GM19468 (cell line): Measurements from ENCODE around the gene MCAT.
A peak's percentile ranks its signal among the peaks of the same experiment; 100 is the strongest.

Experiments
- ATAC-seq: cut with Tn5 transposase; IDR thresholded peaks from one replicate; pipeline ENCODE4 v1.9.1; 2021; ENCODE audit warnings: mild to moderate bottlenecking, moderate library complexity, moderate number of reproducible peaks; ENCODE audit not compliant: unreplicated experiment; ENCODE audit errors: extremely low read depth

MCAT gene

DNA sequence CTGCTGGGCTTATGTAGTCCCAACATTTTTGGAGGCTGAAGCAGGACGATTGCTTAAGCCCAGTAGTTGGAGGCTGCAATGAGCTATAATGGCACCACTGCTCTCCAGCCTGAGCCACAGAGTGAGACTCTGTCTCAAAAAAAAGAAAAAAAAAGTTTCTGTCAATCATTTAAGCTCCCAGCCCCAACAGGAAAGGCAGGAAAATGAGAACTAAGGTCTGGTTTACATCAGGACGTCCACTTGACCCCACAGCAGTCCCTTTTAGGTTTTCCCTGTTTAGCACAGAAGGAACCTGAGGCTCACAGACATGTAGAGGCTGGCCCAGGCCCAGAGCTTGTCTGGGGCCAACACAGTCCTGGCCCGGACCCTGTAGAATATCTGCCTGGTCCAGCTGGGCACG is 44.8 kb downstream of the MCAT start:
- no peak for ATAC-seq

DNA sequence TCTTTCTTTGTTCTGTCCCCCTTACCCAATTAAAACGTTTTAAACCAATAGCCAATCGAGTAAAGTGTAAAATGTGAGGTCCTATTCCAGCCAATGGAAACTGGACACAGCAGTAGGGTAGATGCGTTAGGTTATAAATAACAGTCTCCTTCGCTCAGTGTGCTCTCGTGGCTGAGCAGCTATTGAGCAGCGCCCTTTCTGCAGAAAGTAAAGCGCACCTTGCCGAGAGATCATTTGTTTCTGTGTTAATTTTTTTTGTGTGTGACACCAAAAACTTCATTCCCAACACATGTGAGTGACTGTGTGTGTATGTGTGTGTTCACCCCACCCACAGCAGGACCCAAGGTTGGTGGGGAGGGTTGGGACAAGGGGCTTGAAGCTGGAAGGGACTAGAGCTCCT is 46.8 kb downstream of the MCAT start:
- no peak for ATAC-seq

DNA sequence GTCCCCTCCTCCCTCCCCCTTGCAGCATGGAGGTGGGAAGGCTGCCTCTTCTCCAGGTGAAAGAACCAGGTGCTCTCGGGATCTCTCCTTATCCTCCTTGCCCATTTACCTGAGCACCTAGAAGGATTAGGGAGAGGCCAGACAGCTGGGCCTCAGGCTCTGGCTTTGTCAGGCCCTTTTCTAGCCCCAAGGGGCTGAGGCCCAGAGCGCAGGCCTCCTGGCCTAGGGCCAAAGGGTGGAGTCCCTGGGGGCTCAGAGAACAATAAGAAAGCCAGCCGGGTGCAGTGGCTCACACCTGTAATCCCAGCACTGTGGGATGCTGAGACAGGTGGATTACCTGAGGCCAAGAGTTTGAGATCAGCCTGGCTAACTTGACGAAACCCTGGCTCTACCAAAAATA is 48.6 kb downstream of the MCAT start:
- ATAC-seq: no peak

DNA sequence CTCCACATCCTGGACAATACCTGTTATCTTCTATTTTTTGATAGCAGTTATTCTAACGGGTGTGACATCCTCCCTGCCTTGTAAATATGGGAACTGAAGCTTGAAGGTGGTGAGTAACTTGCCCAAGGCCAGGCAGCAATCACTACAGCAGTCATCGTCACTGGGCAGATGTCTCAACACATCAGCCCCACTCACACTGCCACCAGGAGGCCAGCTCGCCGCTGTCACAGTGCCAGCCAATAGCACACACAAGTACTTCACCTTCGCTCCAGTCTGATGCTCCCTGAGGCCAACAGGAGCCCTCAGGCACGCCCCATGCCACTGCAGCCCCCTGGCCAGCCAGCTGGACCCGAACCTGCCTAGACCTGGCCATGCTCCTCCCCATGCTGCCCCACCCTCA is 49.1 kb downstream of the MCAT start:
- ATAC-seq: no peak

DNA sequence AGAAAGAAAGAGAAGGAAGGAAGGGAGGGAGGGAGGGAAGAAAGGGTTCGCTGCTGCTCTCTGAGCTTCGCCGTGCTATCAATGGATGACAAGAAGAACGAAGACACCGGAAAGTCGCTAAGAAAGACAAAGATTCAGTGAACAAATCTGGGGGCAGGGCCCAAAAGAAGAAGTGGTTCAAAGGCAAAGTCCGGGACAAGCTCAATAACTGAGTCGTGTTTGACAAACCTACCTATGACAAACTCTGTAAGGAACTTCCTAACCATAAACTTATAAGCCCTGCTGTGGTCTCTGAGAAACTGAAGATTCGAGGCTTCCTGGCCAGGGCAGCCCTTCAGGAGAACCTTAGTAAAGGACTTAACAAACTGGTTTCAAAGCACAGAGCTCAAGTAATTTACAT is 51.1 kb downstream of the MCAT start:
- ATAC-seq: no peak

DNA sequence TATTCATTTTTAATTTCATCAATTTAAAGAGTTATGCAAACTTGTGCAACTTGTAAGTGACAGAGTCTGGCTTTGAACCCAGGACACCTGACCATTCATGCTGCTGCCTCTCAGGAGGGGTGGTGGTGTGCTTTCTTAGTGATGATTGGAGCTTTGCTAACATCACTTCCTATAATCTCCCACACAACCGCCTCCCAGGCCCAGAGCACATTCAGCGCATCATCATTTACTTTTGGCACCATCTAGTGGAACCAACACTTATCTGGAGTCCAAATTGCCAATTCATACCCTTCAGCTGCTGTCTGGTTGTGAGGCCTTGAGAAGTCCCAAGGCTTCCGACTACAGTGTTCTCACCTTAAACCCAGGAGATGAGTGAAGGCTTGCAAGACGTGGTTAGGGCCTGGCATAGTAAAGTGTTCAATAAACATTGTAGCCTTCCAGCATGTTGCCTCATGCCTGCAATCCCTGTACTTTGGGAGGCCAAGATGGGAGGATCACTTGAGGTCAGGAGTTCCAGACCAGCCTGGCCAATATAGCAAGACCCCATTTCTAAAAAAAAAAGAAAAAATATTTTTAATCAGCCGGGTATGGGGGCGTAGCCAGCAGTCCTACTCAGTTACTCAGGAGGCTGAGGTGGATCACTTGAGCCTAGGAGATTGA is 52.9 kb downstream of the MCAT start:
- no peak for ATAC-seq

DNA sequence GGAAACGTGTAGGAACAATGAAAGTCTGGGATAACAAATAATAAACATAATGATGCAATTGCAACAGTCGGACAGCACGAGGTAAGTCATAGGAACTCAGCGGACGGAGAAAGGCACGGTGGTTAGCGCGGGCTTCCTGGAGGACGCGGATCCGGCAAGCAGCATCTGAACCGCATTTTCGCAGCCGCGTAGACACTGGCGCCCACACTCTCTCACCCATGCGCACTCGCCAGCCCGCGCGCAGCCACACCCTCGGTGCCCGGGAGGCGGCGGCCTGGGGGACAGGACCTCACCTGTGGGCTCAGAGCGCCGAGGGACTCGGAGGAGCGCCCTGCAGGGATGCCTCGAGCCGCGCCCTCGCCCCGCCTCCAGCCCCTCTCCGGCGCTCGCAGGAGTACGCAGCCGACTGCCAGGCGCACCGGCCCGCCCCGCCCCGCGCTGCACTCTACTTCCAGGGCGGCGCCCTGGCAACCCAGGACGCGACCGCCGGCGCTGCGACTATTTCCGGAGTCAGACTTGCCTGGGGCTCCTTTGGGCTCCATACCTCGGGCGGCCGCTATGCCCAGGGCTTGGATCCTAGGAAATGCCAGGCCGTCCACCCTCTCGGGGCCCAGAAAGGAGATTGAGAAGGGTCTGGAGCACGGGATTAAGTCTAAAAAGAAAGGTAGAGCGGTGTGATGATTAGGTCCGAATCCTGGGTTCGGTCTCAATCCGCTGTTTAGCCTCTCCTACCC is 54.0 kb downstream of the MCAT start, which contains the start of gene TTLL1:
TSS of gene TTLL1 (minus strand) at position 408 of the 734 bp plus-strand sequence. CDS start 13,805 bp downstream, outside the sequence.
- ATAC-seq: peak; percentile 45

DNA sequence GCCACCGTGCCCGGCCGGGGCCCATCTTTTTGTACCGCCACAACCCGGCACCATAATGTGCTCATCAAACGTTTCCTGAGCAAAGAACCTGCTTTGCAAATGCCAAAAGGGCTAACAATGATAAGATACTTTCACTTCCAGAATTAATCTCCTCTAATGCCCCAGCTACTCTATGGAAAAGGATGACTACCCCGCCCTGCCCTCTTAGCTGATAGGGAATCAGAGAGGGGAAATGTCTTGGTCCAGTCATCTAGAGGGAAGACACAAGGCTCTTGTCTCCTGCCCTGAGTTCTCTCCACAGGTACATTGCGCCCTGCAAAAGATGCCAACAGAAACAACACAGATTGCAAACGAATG is 54.6 kb downstream of the MCAT start:
- no peak for ATAC-seq

DNA sequence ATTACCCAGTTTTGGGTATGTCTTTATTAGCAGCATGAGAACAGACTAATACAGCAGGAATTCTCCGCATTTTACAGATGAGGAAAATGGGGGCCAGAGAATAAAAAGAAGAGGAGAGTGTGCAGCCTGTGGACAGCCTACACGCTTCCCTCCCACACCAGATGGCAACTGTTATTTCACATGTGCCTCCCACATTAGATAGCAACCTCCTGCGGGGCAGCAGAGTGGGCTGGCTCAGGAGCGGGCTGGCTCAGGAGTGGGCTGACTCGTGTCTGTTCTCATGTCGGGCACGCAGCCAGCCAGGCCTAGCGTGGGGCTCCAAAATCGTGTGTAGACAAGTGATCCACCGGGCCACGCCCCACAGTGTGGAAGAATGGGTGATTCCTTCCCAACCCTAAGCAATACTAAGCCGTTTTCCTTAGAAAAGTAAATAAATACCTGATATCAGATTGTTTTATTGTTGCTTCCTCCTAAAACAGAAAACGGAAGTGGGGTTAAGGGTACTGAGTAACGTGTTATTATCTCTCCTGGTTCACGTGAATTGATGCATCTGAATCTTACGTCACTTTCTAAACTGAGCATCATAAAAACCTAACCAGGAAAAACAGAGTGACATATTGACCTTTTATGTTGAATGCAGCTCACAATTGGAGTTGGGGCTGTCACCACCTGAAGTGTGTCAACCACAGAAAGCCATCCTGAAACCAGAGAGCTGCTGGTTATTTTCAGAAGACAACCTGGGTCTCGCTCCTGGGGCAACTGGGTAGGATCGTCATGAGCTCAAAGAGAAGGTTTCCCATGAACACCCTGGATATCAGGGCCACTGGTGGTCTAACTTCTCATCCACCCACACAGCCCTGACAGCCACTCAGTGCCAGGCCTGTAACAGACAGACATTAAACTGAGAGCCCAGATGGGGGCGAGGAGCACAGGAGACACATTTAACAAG is 57.3 kb downstream of the MCAT start:
- no peak for ATAC-seq
